CD8-positive, alpha-beta memory T cell (primary cell): ENCODE data around the gene TAS2R41. TPM values are rescaled to one million over a fixed set of nuclear protein-coding genes. Genes with fewer than 3 reads are reported as not detected.

Experiments
- CTCF ChIA-PET: fragments of 350-600 bp; sonication (Branson Sonifier 250); formaldehyde crosslinking; loops from one replicate; lab custom pipeline; 2021; ENCODE audit warnings: antibody characterized with exemption; lab: Charles Lee
- POLR2A ChIA-PET: fragments of 350-600 bp; sonication (Branson Sonifier 250); formaldehyde crosslinking; loops from one replicate; lab custom pipeline; 2021; ENCODE audit warnings: antibody characterized with exemption; lab: Charles Lee
- DNase-seq, 5 donors: peaks; one replicate each; pipeline versions ENCODE4 v3.0.0 to v3.0.0-alpha.2; 2020 to 2022; ENCODE audit warnings: mixed read lengths in 1 of 5
- H3K27ac ChIP-seq: one replicate; pipeline ENCODE4 v1.7.0; 2013; ENCODE audit warnings: low read depth, mild to moderate bottlenecking, low read length, moderate library complexity
- H3K27me3 ChIP-seq: 2 replicates; pipeline ENCODE4 v1.7.0; 2013; ENCODE audit warnings: low read length, mild to moderate bottlenecking; ENCODE audit not compliant: insufficient read depth, poor library complexity, severe bottlenecking
- H3K36me3 ChIP-seq: 2 replicates; pipeline ENCODE4 v1.7.0; 2013; ENCODE audit warnings: mild to moderate bottlenecking, low read length, moderate library complexity; ENCODE audit not compliant: insufficient read depth
- H3K4me1 ChIP-seq: 2 replicates; pipeline ENCODE4 v1.7.0; 2013; ENCODE audit warnings: mild to moderate bottlenecking, low read length, moderate library complexity; ENCODE audit not compliant: insufficient read depth
- H3K4me3 ChIP-seq: 2 replicates; pipeline ENCODE4 v1.7.0; 2013; ENCODE audit warnings: mild to moderate bottlenecking, low read length
- H3K9me3 ChIP-seq: 2 replicates; pipeline ENCODE4 v1.7.0; 2013; ENCODE audit warnings: mild to moderate bottlenecking, low read length
- H3K27ac Mint-ChIP-seq, 8 donors: one replicate each; pipeline ENCODE4 v1.8.0; 2020 to 2021; ENCODE audit warnings: mixed read lengths in 8 of 8, mild to moderate bottlenecking in 6 of 8, inconsistent platforms in 3 of 8, moderate library complexity in 3 of 8
- H3K27me3 Mint-ChIP-seq, 2 donors: one replicate each; pipeline ENCODE4 v1.8.0; 2020 to 2021; ENCODE audit warnings: mixed read lengths in 2 of 2, mild to moderate bottlenecking in 1 of 2, moderate library complexity in 1 of 2
- H3K36me3 Mint-ChIP-seq, 3 donors: one replicate each; pipeline ENCODE4 v1.8.0; 2020 to 2021; ENCODE audit warnings: mixed read lengths in 3 of 3, inconsistent platforms in 1 of 3, mild to moderate bottlenecking in 1 of 3
- H3K4me1 Mint-ChIP-seq, 3 donors: one replicate each; pipeline ENCODE4 v1.8.0; 2020 to 2021; ENCODE audit warnings: mixed read lengths in 3 of 3, inconsistent platforms in 1 of 3, mild to moderate bottlenecking in 1 of 3
- H3K4me3 Mint-ChIP-seq, 7 donors: one replicate each; pipeline ENCODE4 v1.8.0; 2020 to 2021; ENCODE audit warnings: mixed read lengths in 7 of 7, mild to moderate bottlenecking in 6 of 7, moderate library complexity in 4 of 7, inconsistent platforms in 2 of 7
- H3K9me3 Mint-ChIP-seq, 5 donors: one replicate each; pipeline ENCODE4 v1.8.0; 2020 to 2022; ENCODE audit warnings: mixed read lengths in 5 of 5, mild to moderate bottlenecking in 3 of 5, moderate library complexity in 2 of 5, inconsistent platforms in 1 of 5
- polyA plus RNA-seq: library from polyadenylated mRNA; unstranded; fragments of 300-500 nt; fragmentation: Illumina TruSeq; gene quantifications from one replicate; pipeline ENCODE4 v1.2.3, GENCODE V29; 2021
- total RNA-seq, 2 experiments: library from RNA; stranded (reverse); gene quantifications; one replicate each; pipeline ENCODE4 v1.2.3, GENCODE V29; 2021

TAS2R41 gene
- not detected for total RNA-seq
- not detected for polyA plus RNA-seq

GRCh38 chr7:143477501-143478150, at the start of gene TAS2R41:
Gene TAS2R41 (plus strand): TSS chr7:143477873. CDS start chr7:143477873, 0 bp downstream.
- CTCF ChIA-PET: no interaction called here
- H3K27me3 ChIP-seq: no peaks in the 10 kb centered on the region
- H3K27ac ChIP-seq: no peak within 1 kb of the TSS
- H3K4me1 ChIP-seq: peaks cover 6% of the 10 kb centered on the region
- no peak for DNase-seq
- no peaks in the 10 kb centered on the region for H3K36me3 ChIP-seq
- H3K36me3 Mint-ChIP-seq: peaks cover 0 to 3% (median 0%) of the 10 kb centered on the region in 3 donors
- no peak within 1 kb of the TSS for H3K4me3 ChIP-seq
- H3K27me3 Mint-ChIP-seq: peaks cover 0 to 7% of the 10 kb centered on the region in 2 donors
- POLR2A ChIA-PET: no interaction called here
- peaks cover 0 to 16% (median 10%) of the 10 kb centered on the region in 3 donors for H3K4me1 Mint-ChIP-seq
- H3K9me3 Mint-ChIP-seq: peaks cover 2 to 4% (median 3%) of the 10 kb centered on the region in 5 donors
- no peak within 1 kb of the TSS for H3K4me3 Mint-ChIP-seq
- no peaks in the 10 kb centered on the region for H3K9me3 ChIP-seq
- peak within 1 kb of the TSS in 1 of 8 donors; percentile 2 for H3K27ac Mint-ChIP-seq

GRCh38 chr7:143429770-143430698, 47.6 kb upstream of the TAS2R41 start:
- H3K4me3 Mint-ChIP-seq: no peak overlapping the region
- H3K4me1 ChIP-seq: no peaks in the 10 kb centered on the region
- H3K27ac ChIP-seq: no peak overlapping the region
- no peak for DNase-seq
- no peaks in the 10 kb centered on the region for H3K9me3 Mint-ChIP-seq
- no peak overlapping the region for H3K4me3 ChIP-seq
- peaks cover 0 to 7% (median 4%) of the 10 kb centered on the region in 3 donors for H3K4me1 Mint-ChIP-seq
- H3K27me3 Mint-ChIP-seq: peaks cover 0 to 3% of the 10 kb centered on the region in 2 donors
- H3K27ac Mint-ChIP-seq: no peak overlapping the region
- ChIA-PET POLR2A (no interaction called here), CTCF (no interaction called here)
- no peaks in the 10 kb centered on the region for H3K36me3 ChIP-seq
- no peaks in the 10 kb centered on the region for H3K9me3 ChIP-seq
- peaks cover 4% of the 10 kb centered on the region for H3K27me3 ChIP-seq
- H3K36me3 Mint-ChIP-seq: peaks cover 0 to 5% (median 0%) of the 10 kb centered on the region in 3 donors

- Histone ChIP-seq H3K9me3 (no peaks in the 10 kb centered on the region), H3K4me3 (no peak overlapping the region), H3K4me1 (no peaks in the 10 kb centered on the region), H3K27me3 (peaks cover 4% of the 10 kb centered on the region), H3K27ac (no peak overlapping the region), H3K36me3 (no peaks in the 10 kb centered on the region)
- H3K9me3 Mint-ChIP-seq: no peaks in the 10 kb centered on the region
- ChIA-PET CTCF (interaction anchor here (1.3 kb wide), 1 partner anchor 9 kb away, joined by 3 read pairs; no protein-coding TSS in a partner anchor), POLR2A (interaction anchor here (0.6 kb wide), 1 partner anchor 16 kb away, joined by 4 read pairs; no protein-coding TSS in a partner anchor)
- DNase-seq: no peak
- peaks cover 0 to 7% (median 4%) of the 10 kb centered on the region in 3 donors for H3K4me1 Mint-ChIP-seq
- peaks cover 3% of the 10 kb centered on the region in 2 donors for H3K27me3 Mint-ChIP-seq
- H3K36me3 Mint-ChIP-seq: peaks cover 0 to 8% (median 0%) of the 10 kb centered on the region in 3 donors
- H3K27ac Mint-ChIP-seq: no peak overlapping the region
- H3K4me3 Mint-ChIP-seq: no peak overlapping the region
These were observed 46.6 kb upstream of the TAS2R41 start for GRCh38 chr7:143431109-143431508.

GRCh38 chr7:143433759-143434158, 43.9 kb upstream of the TAS2R41 start:
- peaks cover 0 to 11% (median 9%) of the 10 kb centered on the region in 3 donors for H3K4me1 Mint-ChIP-seq
- POLR2A ChIA-PET: no interaction called here
- CTCF ChIA-PET: interaction anchor here (0.8 kb wide), 1 partner anchor 16 kb away, joined by 3 read pairs; no protein-coding TSS in a partner anchor

GRCh38 chr7:143434660-143435059, 43.0 kb upstream of the TAS2R41 start:
- Mint-ChIP-seq H3K4me3 (no peak overlapping the region), H3K27ac (no peak overlapping the region), H3K4me1 (peaks cover 0 to 11% (median 9%) of the 10 kb centered on the region in 3 donors), H3K9me3 (no peaks in the 10 kb centered on the region), H3K27me3 (peaks cover 3 to 5% of the 10 kb centered on the region in 2 donors), H3K36me3 (peaks cover 0 to 11% (median 0%) of the 10 kb centered on the region in 3 donors)
- Histone ChIP-seq H3K4me1 (no peaks in the 10 kb centered on the region), H3K4me3 (no peak overlapping the region), H3K9me3 (no peaks in the 10 kb centered on the region), H3K36me3 (no peaks in the 10 kb centered on the region), H3K27me3 (peaks cover 4% of the 10 kb centered on the region), H3K27ac (no peak overlapping the region)
- DNase-seq: no peak
- ChIA-PET POLR2A (no interaction called here), CTCF (interaction anchor here (1.0 kb wide), 1 partner anchor 18 kb away, joined by 3 read pairs; no protein-coding TSS in a partner anchor)

More at GRCh38 chr7:143433759-143434158, 43.9 kb upstream of the TAS2R41 start:
- Histone ChIP-seq H3K27ac (no peak overlapping the region), H3K27me3 (peaks cover 4% of the 10 kb centered on the region), H3K4me1 (no peaks in the 10 kb centered on the region), H3K36me3 (no peaks in the 10 kb centered on the region), H3K4me3 (no peak overlapping the region), H3K9me3 (no peaks in the 10 kb centered on the region)
- Mint-ChIP-seq H3K36me3 (peaks cover 0 to 11% (median 0%) of the 10 kb centered on the region in 3 donors), H3K27me3 (peaks cover 3 to 5% of the 10 kb centered on the region in 2 donors), H3K4me3 (no peak overlapping the region), H3K9me3 (no peaks in the 10 kb centered on the region), H3K27ac (no peak overlapping the region)
- DNase-seq: no peak

GRCh38 chr7:143435266-143435665, 42.4 kb upstream of the TAS2R41 start:
- H3K4me1 ChIP-seq: no peaks in the 10 kb centered on the region
- H3K36me3 ChIP-seq: no peaks in the 10 kb centered on the region
- no peaks in the 10 kb centered on the region for H3K9me3 Mint-ChIP-seq
- POLR2A ChIA-PET: no interaction called here
- no peak overlapping the region for H3K4me3 ChIP-seq
- no peak overlapping the region for H3K27ac Mint-ChIP-seq
- no peaks in the 10 kb centered on the region for H3K9me3 ChIP-seq
- CTCF ChIA-PET: interaction anchor here (1.0 kb wide), 1 partner anchor 18 kb away, joined by 3 read pairs; no protein-coding TSS in a partner anchor
- no peak overlapping the region for H3K4me3 Mint-ChIP-seq
- peaks cover 3 to 5% of the 10 kb centered on the region in 2 donors for H3K27me3 Mint-ChIP-seq
- H3K27ac ChIP-seq: no peak overlapping the region
- H3K36me3 Mint-ChIP-seq: peaks cover 0 to 9% (median 0%) of the 10 kb centered on the region in 3 donors
- no peak for DNase-seq
- H3K4me1 Mint-ChIP-seq: peaks cover 0 to 11% (median 9%) of the 10 kb centered on the region in 3 donors
- H3K27me3 ChIP-seq: peaks cover 4% of the 10 kb centered on the region

GRCh38 chr7:143436325-143436946, 41.2 kb upstream of the TAS2R41 start:
- ChIA-PET POLR2A (no interaction called here), CTCF (interaction anchor here (1.0 kb wide), 1 partner anchor 196 kb away, joined by 3 read pairs; no protein-coding TSS in a partner anchor)
- Mint-ChIP-seq H3K36me3 (peaks cover 0 to 8% (median 0%) of the 10 kb centered on the region in 3 donors), H3K4me3 (no peak overlapping the region), H3K9me3 (no peaks in the 10 kb centered on the region), H3K4me1 (peaks cover 0 to 11% (median 9%) of the 10 kb centered on the region in 3 donors), H3K27ac (no peak overlapping the region), H3K27me3 (peaks cover 0 to 5% of the 10 kb centered on the region in 2 donors)
- H3K4me1 ChIP-seq: no peaks in the 10 kb centered on the region
- no peaks in the 10 kb centered on the region for H3K36me3 ChIP-seq
- no peaks in the 10 kb centered on the region for H3K9me3 ChIP-seq
- H3K27me3 ChIP-seq: peaks cover 4% of the 10 kb centered on the region
- DNase-seq: no peak
- no peak overlapping the region for H3K27ac ChIP-seq
- H3K4me3 ChIP-seq: no peak overlapping the region
